WTC11 (cell line): ENCODE data around the gene MIOX. TPM values are rescaled to one million over a fixed set of nuclear protein-coding genes. Genes with fewer than 3 reads are reported as not detected.

Experiments used
- ATAC-seq: fragments of 200-7000 bp; cut with Tn5 transposase; 2 replicates; pipeline ENCODE4 v1.10.0; 2021; ENCODE audit warnings: mild to moderate bottlenecking, moderate library complexity
- CTCF ChIA-PET: fragments of 300-600 bp; sonication (Branson Sonifier 250); formaldehyde crosslinking; loops from one replicate; lab custom pipeline; 2021; ENCODE audit warnings: antibody characterized with exemption; lab: Charles Lee
- POLR2A ChIA-PET: fragments of 350-600 bp; sonication (Branson Sonifier 250); formaldehyde crosslinking; loops from one replicate; lab custom pipeline; 2021; ENCODE audit warnings: antibody characterized with exemption; lab: Charles Lee
- DNase-seq: peaks from one replicate; pipeline ENCODE4 v3.0.0; 2021; ENCODE audit warnings: low spot score
- H3K27ac Mint-ChIP-seq: 2 replicates; pipeline ENCODE4 v1.8.0; 2021; ENCODE audit warnings: mixed read lengths
- H3K27me3 Mint-ChIP-seq: 2 replicates; pipeline ENCODE4 v1.8.0; 2021; ENCODE audit warnings: low read depth, mild to moderate bottlenecking, moderate library complexity, mixed read lengths
- H3K36me3 Mint-ChIP-seq: 2 replicates; pipeline ENCODE4 v1.8.0; 2021; ENCODE audit warnings: mixed read lengths
- H3K4me1 Mint-ChIP-seq: 2 replicates; pipeline ENCODE4 v1.8.0; 2022; ENCODE audit warnings: mixed read lengths
- H3K4me3 Mint-ChIP-seq: 2 replicates; pipeline ENCODE4 v1.8.0; 2021; ENCODE audit warnings: mild to moderate bottlenecking, moderate library complexity, mixed read lengths
- H3K9me3 Mint-ChIP-seq: 2 replicates; pipeline ENCODE4 v1.8.0; 2021; ENCODE audit warnings: mixed read lengths
- ATF1 ChIP-seq: sonication (generic); formaldehyde crosslinking; IDR thresholded peaks from 2 replicates; pipeline ENCODE4 v1.8.1; 2023; ENCODE audit warnings: mild to moderate bottlenecking, moderate library complexity, missing genetic modification reagents
- ATF3 ChIP-seq: sonication (generic); formaldehyde crosslinking; conservative IDR thresholded peaks from 2 replicates; pipeline ENCODE4 v1.8.1; 2022; ENCODE audit warnings: mild to moderate bottlenecking, missing genetic modification reagents
- FOXJ3 ChIP-seq: sonication (generic); formaldehyde crosslinking; IDR thresholded peaks from 2 replicates; pipeline ENCODE4 v1.9.0; 2021; ENCODE audit warnings: missing genetic modification reagents, mild to moderate bottlenecking, borderline replicate concordance
- IRF2 ChIP-seq: sonication (generic); formaldehyde crosslinking; IDR thresholded peaks from 2 replicates; pipeline ENCODE4 v1.8.0; 2022; ENCODE audit warnings: low read depth, missing genetic modification reagents, borderline replicate concordance
- NFYB ChIP-seq: sonication (generic); formaldehyde crosslinking; conservative IDR thresholded peaks from 2 replicates; pipeline ENCODE4 v1.8.0; 2022; ENCODE audit warnings: low read depth, missing genetic modification reagents
- NR2C2 ChIP-seq: sonication (generic); formaldehyde crosslinking; IDR thresholded peaks from 2 replicates; pipeline ENCODE4 v1.8.0; 2022; ENCODE audit warnings: mild to moderate bottlenecking, missing genetic modification reagents
- PREB ChIP-seq: sonication (generic); formaldehyde crosslinking; IDR thresholded peaks from 2 replicates; pipeline ENCODE4 v1.8.1; 2022; ENCODE audit warnings: mild to moderate bottlenecking, missing genetic modification reagents, moderate library complexity, borderline replicate concordance
- STAT6 ChIP-seq: sonication (generic); formaldehyde crosslinking; conservative IDR thresholded peaks from 2 replicates; pipeline ENCODE4 v1.8.1; 2023; ENCODE audit warnings: mild to moderate bottlenecking, low read depth, missing genetic modification reagents, moderate library complexity
- ZBTB21 ChIP-seq: sonication (generic); formaldehyde crosslinking; IDR thresholded peaks from 2 replicates; pipeline ENCODE4 v1.8.1; 2023; ENCODE audit warnings: mild to moderate bottlenecking, missing genetic modification reagents, borderline replicate concordance
- ZNF317 ChIP-seq: sonication (generic); formaldehyde crosslinking; IDR thresholded peaks from 2 replicates; pipeline ENCODE4 v1.8.1; 2023; ENCODE audit warnings: low read depth, mild to moderate bottlenecking, moderate library complexity, missing genetic modification reagents, borderline replicate concordance
- ZNF416 ChIP-seq: fragments of 250-450 bp; sonication (Bioruptor Pico); IDR thresholded peaks from 2 replicates; pipeline ENCODE4 v1.9.0; 2021; ENCODE audit warnings: mild to moderate bottlenecking, inconsistent platforms
- ZSCAN18 ChIP-seq: fragments of 250-450 bp; sonication (Bioruptor Pico); IDR thresholded peaks from 2 replicates; pipeline ENCODE4 v2.1.2; 2022; ENCODE audit warnings: mild to moderate bottlenecking, moderate library complexity
- total RNA-seq: library from RNA; stranded (reverse); gene quantifications from 3 replicates; pipeline ENCODE4 v1.2.3, GENCODE V29; 2021

The MIOX gene
- total RNA-seq, 1 experiment from 2014 or later = 0.33 TPM

GRCh38 chr22:50438305-50439275 is 48.1 kb upstream of the MIOX start (continued):
- TF ChIP-seq ATF3 = no peak
- TF ChIP-seq FOXJ3 (CRISPR knock-in tag) = no peak
- no peak for TF ChIP-seq STAT6 (CRISPR knock-in tag)
- no peak for TF ChIP-seq PREB (CRISPR knock-in tag)
- TF ChIP-seq NR2C2 (CRISPR knock-in tag) = no peak
- TF ChIP-seq ZNF416 (CRISPR knock-in tag) = no peak
- TF ChIP-seq ZBTB21 (CRISPR knock-in tag) = no peak
- TF ChIP-seq, all 79 proteins: peak for 0

- Mint-ChIP-seq H3K27me3 (no peaks in the 10 kb centered on the region), H3K4me3 (no peak overlapping the region), H3K9me3 (no peaks in the 10 kb centered on the region), H3K4me1 (no peaks in the 10 kb centered on the region), H3K27ac (no peak overlapping the region), H3K36me3 (peaks cover 4% of the 10 kb centered on the region)
- ChIA-PET CTCF (interaction anchor here (0.7 to 1.6 kb wide), 2 partner anchors 16 to 59 kb away, joined by 4 to 5 read pairs; no protein-coding TSS in a partner anchor), POLR2A (no interaction called here)
- no peak for DNase-seq
- no peak for TF ChIP-seq ATF3
- ATAC-seq = no peak
Measured at GRCh38 chr22:50439314-50439870, 47.3 kb upstream of the MIOX start.

- Mint-ChIP-seq H3K9me3 (no peaks in the 10 kb centered on the region), H3K4me3 (no peak overlapping the region), H3K27me3 (no peaks in the 10 kb centered on the region), H3K27ac (no peak overlapping the region), H3K4me1 (no peaks in the 10 kb centered on the region), H3K36me3 (peaks cover 4% of the 10 kb centered on the region)
- TF ChIP-seq NFYB (CRISPR knock-in tag) (no peak), ZSCAN18 (CRISPR knock-in tag) (no peak)
- ChIA-PET POLR2A (no interaction called here), CTCF (interaction anchor here (1.6 kb wide), 1 partner anchor 58 kb away, joined by 5 read pairs; no protein-coding TSS in a partner anchor)
- DNase-seq (no peak), ATAC-seq (no peak)
Measured at GRCh38 chr22:50439871-50440331, 46.8 kb upstream of the MIOX start.

- ChIA-PET CTCF (interaction anchor here (0.8 to 1.6 kb wide), 2 partner anchors 57 to 99 kb away, joined by 3 to 5 read pairs; no protein-coding TSS in a partner anchor), POLR2A (no interaction called here)
- TF ChIP-seq ATF1 (CRISPR knock-in tag) (no peak), IRF2 (CRISPR knock-in tag) (no peak), ZBTB21 (CRISPR knock-in tag) (no peak), ZNF317 (no peak)
- Mint-ChIP-seq H3K9me3 (no peaks in the 10 kb centered on the region), H3K4me1 (no peaks in the 10 kb centered on the region), H3K36me3 (no peaks in the 10 kb centered on the region; the same call in 1 of the 2 replicates), H3K27ac (no peak overlapping the region), H3K27me3 (no peaks in the 10 kb centered on the region), H3K4me3 (no peak overlapping the region)
- DNase-seq (no peak), ATAC-seq (no peak; the same call in 1 of the 2 replicates)
Measured at GRCh38 chr22:50440544-50441249, 46.0 kb upstream of the MIOX start.
